Activated T-cell treated with anti-CD3 and anti-CD28 coated beads for 1 hour (primary cell): ENCODE data around the gene TSPAN32.
"Not testable (repeated sequence)": the region's sequence is repeated elsewhere in the genome, so short reads cannot be mapped to it uniquely, and the experiment has no call there.

Experiments used
- DNase-seq: peaks from one replicate; pipeline ENCODE4 v3.0.0-alpha.2; 2020; ENCODE audit warnings: low read depth

Gene TSPAN32

GRCh38 chr11:2342981-2343380 lies 41.2 kb downstream of the TSPAN32 start:
- DNase-seq = no peak

GRCh38 chr11:2343502-2343901 lies 41.7 kb downstream of the TSPAN32 start:
- DNase-seq = no peak

- DNase-seq = no peak
These were observed 43.2 kb downstream of the TSPAN32 start for GRCh38 chr11:2345050-2345449.

GRCh38 chr11:2346014-2346413 lies 44.2 kb downstream of the TSPAN32 start:
- DNase-seq = no peak

- no peak for DNase-seq
These were observed 44.9 kb downstream of the TSPAN32 start for GRCh38 chr11:2346586-2347307.

GRCh38 chr11:2347308-2347830 lies 45.6 kb downstream of the TSPAN32 start:
- DNase-seq = no peak

- no peak for DNase-seq
These were observed 47.2 kb downstream of the TSPAN32 start for GRCh38 chr11:2348986-2349385.

GRCh38 chr11:2351701-2352100 lies 49.9 kb downstream of the TSPAN32 start:
- DNase-seq = no peak

- DNase-seq = no peak
These were observed 50.6 kb downstream of the TSPAN32 start for GRCh38 chr11:2352420-2352819.

GRCh38 chr11:2355000-2355644 lies 53.3 kb downstream of the TSPAN32 start:
- no peak for DNase-seq

GRCh38 chr11:2357246-2357645 lies 55.4 kb downstream of the TSPAN32 start:
- DNase-seq = no peak

- DNase-seq = not testable (repeated sequence)
These were observed 55.8 kb downstream of the TSPAN32 start for GRCh38 chr11:2357651-2358050.

GRCh38 chr11:2358754-2359442 lies 57.1 kb downstream of the TSPAN32 start:
- no peak for DNase-seq

- DNase-seq = no peak
These were observed 57.7 kb downstream of the TSPAN32 start for GRCh38 chr11:2359557-2359956.

- no peak for DNase-seq
These were observed 58.3 kb downstream of the TSPAN32 start for GRCh38 chr11:2360081-2360642.

GRCh38 chr11:2361565-2361964 lies 59.8 kb downstream of the TSPAN32 start:
- DNase-seq = no peak

- DNase-seq = no peak
These were observed 60.6 kb downstream of the TSPAN32 start for GRCh38 chr11:2362414-2362813.

- DNase-seq = no peak
These were observed 61.3 kb downstream of the TSPAN32 start for GRCh38 chr11:2363130-2363529.

GRCh38 chr11:2363577-2364370 lies 62.0 kb downstream of the TSPAN32 start:
- DNase-seq = no peak

- DNase-seq = not testable (repeated sequence)
These were observed 62.6 kb downstream of the TSPAN32 start for GRCh38 chr11:2364386-2364785.

GRCh38 chr11:2365571-2366210 lies 63.9 kb downstream of the TSPAN32 start:
- no peak for DNase-seq
